OCI-M2 (cell line): ENCODE data around the gene RAD51B.

Experiments used
- DNase-seq: peaks from one replicate; lab custom pipeline; 2025; ENCODE audit not compliant: unreplicated experiment; lab: John Stamatoyannopoulos, UW

RAD51B gene

DNA sequence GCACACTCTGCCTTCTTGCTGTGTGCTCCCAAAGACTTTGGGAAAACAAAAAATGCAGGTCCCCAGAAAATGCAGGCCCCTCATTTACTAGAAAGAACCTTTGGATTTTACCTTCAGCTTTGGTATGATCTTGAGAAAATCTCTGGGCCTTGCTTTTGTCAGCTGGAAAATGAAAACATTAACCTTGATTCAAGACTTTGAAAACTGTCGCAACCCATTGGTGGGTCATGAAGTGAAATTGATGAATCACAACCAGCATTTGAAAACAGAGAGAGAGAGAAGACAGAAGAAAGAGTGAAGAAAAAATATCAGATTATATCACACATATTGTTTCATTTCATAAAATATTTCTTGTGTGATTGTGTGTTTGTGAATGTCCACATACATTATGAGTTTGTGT lies 650.8 kb downstream of the RAD51B start:
- no peak for DNase-seq

DNA sequence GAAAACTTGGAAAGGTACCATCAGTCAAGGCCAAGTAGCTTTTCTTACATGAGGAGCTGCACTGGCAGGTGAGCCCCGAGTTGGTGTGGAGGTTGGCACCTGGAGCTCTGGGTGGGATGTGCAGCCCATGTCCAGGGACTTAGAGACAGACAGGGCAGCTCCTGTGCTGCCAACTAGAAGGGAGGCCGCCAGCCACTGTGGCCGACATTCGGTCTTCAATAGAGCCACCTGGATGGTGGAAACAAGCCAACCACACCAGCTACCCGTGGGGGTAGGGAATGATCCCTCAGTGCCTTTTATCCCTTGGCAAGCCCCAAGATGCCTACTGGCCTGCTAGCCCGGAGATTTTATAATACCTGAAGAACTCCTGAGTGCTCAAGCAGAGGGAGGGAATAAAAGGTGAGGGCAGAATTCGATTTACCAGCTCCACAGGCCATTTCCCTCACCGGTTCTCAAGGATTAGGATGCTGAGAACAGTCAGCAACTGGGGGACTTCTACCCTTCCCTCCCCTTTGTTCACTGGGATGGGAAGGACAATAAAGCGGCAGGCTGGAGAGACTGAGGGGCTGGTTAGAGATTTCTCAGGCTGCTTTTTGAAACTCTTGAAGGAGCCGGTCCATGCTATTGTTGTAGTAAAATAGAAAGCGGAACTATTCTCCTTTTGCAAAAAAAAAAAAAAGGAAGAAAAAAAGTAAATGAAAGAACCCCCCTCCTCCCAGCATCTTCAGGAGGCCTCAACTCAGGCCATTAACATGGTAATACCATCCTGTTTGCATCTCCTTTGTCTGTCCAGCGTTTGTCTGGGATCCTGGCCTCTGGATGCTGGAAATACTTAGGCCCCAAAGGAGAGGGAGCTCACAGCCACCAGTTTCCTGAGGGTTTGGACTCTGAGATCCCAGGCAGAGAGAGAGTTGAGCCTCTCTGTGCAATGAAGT lies 651.7 kb downstream of the RAD51B start:
- DNase-seq = no peak

DNA sequence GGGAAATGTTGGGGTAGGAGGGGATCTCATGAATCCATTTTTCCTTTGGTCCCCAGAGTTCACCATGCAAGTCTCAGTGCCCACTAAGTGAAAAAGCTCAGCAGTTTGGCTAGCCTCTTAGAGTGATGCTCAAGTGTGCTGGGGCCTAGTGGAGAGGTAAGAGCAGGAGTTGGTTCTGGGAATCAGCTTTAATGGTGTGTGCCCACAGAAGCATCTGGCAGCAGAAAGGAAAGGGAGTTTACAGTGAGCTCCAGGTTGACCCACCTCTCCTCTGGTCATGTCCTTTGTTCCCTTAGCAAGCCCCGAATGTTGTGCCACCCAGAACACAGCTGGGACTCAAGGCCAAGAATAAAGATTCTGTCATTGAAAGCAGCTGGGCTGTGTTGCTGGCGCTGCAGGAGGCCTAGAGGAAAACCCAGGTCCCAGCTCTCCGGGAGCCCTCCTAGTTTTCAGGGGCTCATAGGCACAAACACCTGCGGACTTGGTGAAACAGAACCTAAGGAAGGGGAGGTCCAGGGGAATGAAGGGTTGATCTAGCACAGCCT lies 652.5 kb downstream of the RAD51B start:
- DNase-seq = no peak

DNA sequence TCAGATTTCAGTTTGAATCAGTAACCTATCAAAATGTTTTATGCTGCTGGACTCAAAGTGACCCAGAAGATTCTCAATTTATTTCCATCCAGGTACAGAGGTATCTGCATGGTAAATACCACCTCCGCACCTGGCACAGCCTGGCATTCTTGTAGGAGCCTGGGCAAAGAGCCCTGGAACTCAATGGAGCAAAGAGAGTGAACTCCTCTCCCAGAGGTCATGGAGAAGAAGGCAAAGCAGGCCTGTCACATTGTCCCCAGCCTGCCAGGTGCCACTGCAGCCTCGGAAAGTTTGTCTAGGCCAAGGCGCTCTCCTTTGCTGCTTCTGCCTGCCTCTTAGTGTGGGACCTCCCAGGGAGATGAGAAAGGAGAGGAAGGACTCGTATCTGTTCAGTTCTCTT lies 653.5 kb downstream of the RAD51B start:
- DNase-seq = no peak

DNA sequence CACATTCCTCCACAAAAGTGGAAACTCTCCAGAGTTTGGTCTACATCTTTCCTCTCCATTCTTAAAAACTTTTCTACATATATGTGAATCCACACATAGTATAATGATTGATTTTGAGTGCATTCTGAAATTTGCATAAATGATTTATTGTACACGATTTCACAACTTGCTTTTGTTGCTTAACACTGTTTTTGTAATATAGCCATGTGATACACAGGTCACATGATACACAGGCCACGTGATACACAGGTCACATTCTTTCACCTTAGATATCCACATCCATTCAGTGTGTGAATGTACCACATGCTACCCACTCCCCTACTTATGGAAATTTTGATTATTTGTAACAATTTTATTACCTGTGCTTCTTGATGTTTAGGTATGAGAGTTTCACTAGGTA lies 654.2 kb downstream of the RAD51B start:
- DNase-seq = no peak

DNA sequence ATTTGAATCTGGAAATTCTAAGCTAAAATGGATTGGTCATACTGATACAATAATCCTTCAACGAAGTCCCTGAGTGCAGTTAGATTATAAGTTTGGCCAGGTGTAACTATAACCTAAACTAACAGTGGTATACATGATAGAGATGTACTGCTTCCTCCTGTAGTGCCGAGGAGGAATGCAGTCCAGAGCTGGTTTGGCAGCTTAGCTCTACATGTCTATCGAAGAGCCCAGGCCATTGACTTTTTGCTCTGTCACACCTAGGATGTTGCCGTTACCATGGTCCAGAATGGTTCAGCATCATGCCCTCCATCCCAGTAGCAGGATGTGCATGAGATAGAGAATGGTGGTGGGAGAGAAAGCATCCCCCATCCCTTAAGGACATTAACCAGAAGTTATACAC lies 655.2 kb downstream of the RAD51B start:
- DNase-seq = no peak

DNA sequence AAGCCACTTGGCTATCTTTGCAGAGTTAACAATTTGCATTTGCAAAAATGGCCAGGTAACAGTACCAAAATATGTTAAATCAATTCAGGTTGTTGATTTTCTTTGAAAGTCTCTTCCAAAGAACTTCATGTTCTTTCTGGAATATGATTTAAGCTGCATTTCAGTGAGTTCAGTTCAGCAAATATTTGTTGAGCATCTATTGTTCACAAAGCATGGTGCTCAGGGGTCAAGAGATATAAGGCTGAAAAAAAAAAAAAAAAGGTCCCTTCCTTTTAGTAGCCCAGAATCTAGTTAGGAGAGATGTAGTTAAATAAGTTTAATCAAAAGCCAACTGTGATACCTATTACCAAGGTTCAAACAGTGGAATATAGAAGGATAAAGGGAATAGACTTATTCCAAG lies 656.2 kb downstream of the RAD51B start:
- no peak for DNase-seq

DNA sequence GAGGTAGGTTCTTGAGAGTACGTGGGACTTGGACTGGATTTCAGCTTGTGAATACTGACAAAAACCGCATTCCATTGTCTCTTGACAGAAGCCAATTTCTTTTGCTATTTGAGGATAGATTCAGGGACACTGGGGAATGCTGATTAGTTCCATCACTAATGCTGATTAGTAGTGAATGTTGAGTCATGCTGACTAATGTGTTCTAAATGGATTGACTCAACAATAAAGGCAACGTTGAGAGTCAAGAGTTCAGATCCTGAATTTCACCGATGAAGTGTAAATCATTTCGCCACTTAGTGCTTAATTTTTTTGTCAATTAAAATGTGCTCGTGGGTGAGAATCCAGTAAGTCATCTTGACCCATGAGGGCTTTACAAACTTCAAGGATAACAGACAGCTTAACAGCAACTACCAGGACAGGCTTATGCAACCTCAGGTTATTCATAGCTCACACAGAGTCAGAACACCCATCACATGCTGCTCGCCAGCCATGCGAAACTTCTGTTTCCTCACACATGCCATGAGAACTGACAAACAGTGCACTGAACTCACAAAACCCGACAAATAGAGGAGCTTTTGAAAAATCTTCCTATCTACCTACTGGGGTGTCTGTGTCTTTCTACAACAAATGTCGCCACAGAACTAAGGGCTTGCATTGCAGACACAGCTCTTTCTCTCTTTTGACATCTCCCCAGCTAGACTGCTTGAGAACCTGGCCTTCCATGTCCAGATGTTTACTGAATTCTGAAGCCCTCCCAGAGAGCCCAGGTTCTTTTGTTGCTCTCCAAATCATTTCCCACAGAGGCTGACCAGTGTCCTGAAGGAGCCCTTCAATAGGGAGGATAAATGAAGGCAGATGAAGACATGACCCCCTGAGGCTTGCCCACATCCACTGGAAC lies 656.9 kb downstream of the RAD51B start:
- no peak for DNase-seq

DNA sequence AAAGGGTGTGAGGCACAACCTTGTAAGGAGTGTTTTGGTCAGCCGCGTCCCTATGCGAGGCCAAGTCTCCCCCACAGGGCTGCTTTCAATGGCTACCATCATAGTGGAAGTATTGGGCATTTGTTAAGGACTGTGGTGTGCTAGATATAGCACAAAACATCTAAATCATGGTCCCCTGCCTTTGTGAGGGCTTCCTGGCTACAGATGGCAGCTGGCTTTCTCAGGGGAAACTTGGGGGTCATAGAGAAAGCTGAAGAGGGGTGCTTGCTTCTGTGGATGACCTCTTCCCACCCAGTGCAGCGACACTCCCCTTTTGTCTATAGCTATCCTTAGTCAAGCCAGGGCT lies 657.5 kb downstream of the RAD51B start:
- no peak for DNase-seq

DNA sequence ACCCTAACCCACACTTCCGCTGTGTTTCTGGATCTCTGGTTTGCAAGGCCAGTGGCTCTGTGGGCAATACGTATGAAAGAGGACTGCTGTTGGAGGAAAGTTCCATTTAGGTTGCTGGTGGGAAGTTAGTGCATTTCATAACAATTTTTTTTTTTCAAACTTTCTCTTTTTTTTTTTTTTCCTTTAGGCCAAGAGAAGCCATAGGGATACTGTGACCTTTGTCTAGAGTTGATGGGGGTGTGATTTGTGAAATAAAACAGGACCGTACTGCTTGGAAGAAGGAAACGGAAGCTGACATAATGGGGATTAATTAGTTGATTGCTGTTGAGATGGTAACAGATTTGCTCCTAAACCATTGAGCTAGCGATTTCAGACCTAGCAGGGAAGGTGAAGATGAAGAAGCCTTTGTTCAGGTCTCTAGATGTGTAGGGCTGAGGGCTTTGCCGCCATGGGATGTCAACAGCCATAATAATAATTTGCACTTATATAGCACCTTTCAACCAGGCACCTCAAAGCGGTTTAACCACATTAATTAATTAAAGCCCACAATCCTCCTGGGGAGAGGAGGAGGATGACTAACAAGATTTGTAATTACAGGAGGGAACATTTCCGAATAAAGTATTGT lies 658.0 kb downstream of the RAD51B start:
- no peak for DNase-seq

DNA sequence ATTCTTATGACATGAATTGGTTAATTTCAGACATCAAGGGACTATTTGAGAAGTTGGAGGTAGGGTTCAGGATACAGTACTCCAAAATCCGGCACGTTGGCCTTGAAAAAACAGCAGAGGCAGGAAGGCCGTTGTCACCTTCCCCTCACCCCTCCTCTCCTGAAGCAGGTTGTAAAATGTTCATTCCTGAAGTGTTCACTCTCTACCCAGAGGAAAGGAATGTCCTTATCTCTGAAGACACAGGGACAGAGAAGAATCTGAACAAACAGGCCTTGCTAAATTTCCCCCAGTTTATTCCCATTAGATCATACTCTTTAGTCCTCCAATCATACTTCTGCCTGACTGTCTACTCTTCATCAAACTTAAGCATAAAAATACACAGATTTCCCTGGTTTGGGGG lies 659.7 kb downstream of the RAD51B start:
- no peak for DNase-seq

DNA sequence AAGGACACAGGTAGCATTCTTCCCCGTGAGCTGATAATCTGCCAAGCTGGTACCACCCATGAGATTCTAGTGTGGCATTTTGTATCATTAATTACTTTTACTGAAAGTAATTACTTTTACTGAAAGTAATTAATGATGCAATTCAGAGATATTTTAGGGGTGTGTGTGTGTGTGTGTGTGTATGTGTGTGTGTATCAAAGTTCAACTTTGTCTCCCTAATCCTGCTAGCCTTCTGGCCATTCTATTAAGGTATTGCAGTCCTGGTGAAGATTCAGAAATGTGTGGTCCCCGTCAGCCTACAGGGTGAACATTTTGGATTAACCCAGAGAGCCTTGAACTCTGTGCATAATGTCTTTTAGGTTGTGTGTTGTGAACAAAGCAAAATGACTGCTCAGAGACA lies 662.4 kb downstream of the RAD51B start:
- no peak for DNase-seq

DNA sequence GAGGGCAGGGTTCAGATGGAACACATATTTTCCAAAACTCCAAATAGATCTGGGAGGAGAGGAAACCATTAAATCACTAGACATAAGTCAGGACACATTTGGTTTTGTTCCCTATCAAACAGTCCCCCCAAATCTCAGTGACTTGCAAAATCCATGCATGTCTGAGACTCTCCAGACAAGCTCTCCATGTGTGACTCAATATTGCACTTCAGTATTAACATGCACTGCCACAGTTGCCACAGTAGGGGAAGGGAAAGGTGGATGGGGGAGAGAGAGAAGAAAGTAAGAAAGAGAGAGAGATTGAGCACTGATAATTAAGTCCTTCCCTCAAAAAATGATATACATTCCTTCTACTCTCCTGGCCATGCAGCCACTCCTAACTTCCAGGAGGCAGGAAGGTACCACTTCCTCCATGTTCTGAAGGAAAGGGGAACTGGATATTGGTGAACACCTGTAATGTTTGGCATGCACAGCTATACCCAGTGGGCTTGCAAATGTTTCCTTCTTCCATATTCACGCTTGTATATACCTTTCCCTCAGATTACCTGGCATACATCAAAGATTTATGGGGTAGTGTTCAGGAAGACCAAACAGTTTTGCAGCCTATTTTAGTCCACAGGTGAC lies 663.3 kb downstream of the RAD51B start:
- no peak for DNase-seq

DNA sequence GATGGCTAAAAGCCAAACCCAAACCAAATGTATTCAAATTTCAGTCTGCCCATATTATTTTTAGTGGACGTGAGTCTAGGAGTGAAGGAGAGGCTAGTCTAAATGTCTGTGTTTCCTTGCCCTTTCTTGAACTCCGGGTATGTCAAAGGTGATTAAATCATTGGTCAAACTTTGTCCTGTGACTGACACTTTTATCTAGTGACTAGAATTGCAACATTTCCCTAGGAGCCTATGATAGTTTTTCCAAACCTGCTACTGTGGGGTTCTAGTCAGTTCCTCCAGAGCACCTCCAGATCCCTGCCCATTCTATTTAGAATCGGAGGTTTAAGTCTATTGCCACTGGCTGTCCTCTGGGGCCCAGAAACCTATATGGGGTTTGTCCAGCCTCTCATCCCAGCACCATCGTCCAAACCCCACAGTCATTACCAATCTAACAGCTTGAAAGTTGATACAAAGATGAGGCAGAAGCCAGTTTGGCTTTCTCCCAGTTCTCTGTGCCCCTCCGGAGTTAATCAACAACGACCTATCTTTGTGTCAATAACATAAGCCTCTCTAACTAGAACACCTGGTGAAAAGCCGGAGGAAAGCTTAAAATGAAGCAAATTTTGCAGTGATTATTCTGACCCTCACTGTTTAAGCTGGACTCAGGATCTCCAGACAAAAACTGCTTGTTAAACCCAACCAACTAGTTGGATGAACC lies 666.6 kb downstream of the RAD51B start:
- DNase-seq = no peak

DNA sequence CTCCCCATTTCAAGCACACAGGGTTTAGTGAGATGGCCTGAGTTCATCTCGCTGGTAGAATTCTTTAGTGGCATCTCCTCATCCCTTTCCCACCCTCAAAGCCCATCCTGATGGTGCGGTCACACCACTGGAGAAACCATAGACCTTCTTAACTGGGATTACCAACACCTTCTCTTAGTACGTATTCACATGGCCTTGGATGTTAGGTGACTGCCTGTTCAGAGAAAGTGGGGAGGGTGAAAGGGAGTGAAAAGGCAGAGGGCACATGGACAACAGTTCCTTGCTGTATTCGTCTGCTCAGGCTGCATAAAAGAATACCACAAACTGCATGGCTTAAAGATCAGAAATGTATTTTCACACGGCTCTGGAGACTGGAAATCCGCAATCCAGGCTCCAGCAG lies 667.2 kb downstream of the RAD51B start:
- DNase-seq = no peak

DNA sequence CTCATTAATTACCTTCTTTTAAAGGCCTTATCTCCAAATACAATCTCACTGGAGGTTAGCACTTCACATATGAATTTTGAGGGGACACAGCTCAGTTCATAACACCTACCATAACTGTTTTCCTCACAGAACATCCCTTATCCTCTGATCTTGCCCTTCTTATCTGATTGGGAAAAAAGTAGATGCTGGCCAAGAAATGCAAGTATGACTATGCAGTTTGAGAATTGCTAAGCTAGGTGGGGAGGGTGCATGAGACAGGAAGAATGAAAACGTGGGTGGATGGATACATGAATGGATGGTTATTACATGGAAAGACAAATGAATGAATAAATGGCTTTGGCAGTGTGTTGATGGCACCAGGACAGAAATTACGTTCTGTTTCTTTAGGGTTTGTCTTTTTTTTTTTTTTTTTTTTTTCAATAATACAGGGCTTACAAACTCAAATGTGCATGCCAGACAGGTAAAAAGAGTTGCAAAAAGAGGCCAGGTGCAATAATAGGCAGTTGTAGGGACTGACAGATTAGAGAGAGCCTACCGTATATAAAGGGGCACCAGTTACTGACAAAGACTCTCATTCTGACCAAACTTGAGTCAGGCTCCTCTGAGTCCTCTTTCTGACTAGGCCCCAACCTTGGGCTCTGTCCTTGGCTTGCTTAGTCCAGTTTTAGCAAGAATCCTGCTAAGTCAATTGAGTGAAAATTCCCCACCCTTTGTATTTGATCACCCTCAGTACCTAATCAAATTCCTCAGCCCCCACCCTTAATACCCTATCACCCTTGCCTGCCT lies 668.4 kb downstream of the RAD51B start:
- no peak for DNase-seq

DNA sequence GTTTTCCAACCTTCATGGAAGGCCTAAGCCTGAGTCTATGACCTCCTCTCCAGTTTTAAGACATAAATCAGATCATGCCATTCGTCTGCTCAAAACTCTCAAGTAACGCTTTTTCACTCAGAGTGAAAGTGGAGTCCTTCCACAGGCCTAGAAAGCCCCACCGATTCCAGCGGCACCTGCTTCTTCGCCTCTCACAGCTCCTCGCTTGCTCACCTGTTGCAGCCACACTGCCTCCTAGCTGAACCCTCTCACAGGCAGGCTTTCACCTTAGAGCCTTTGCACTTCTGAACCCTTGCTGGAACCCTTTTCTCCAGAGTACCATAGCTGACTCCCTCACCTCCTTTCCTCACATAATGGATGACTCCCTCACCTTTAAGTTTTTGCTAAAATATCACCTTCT lies 672.2 kb downstream of the RAD51B start:
- DNase-seq = no peak

DNA sequence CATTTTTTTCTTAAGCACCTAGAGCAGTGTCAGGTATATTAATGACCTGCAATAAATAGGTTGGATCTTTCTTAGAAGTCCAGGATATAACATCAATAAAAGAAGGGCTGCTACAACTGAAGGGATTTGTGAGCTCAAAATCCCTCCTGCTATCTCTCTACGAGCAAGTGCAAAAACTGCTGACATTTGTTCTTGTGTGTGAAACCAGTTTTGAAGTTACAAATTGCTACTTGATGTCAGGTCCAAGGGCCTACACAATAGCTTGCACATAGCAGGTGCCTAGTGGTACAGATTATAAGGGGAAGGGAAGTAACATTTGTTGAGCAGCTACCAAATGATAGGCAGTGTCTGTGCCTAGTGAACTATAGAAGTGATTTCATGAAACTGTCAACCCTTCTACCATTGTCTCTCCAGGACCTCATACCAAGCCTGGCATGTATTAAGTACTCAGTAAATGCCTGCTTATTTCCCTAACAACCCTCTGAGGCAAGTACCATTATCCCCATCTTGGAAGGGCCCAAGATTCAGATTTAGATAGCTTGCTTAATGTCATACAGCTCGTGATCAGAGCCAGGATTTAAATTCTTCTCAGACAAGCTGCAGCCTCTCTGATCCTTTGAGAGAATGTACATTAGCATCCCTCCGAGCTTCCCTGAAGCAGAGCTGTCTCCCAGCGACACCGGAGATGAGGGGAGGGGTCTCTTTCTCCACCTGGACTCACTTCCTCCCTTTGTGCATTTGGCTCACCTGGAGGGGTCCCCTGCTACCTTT lies 673.0 kb downstream of the RAD51B start:
- DNase-seq = no peak
